Measurements from ENCODE around the gene ZNF70. TPM values are rescaled to one million over a fixed set of nuclear protein-coding genes. Genes with fewer than 3 reads are reported as not detected.

The ZNF70 gene
- total RNA-seq, 1 donor from 2014 or later = 4.1 TPM

DNA sequence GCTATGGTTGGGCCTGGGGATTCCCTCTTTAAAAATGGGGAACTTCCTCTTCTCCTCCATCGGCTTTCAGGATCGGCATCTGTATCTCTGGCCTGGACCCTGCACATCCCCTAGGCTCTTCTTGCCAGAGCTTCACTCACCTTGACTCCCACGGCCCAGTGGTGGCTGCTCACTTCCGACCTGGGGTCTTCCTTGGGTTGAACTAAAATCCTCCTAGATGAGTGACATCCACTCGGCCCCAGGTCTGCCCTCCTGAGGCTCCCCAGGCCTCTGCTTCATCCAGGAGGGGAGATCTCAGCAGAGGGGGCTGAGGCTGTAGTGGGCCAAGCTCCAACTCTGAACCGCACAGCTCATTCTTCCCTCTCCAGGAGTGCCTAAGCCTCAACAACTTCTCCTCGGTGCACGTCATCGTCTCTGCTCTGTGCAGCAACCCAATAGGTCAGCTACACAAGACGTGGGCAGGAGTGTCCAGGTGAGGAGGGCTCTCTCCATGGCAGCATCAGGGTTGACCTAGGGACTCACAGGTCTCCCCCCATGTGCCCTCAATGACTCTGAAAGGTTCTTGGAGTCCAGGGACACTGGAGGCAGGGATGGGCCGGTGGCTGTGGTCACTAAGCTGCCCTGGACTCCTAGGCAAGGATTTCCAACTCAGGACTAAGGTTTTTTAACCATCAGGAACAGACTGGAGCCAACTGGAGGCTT lies 56.8 kb downstream of the ZNF70 start:
- DNase-seq (ENCODE audit: low read depth) = no peak
- TF ChIP-seq, protein P1, sequence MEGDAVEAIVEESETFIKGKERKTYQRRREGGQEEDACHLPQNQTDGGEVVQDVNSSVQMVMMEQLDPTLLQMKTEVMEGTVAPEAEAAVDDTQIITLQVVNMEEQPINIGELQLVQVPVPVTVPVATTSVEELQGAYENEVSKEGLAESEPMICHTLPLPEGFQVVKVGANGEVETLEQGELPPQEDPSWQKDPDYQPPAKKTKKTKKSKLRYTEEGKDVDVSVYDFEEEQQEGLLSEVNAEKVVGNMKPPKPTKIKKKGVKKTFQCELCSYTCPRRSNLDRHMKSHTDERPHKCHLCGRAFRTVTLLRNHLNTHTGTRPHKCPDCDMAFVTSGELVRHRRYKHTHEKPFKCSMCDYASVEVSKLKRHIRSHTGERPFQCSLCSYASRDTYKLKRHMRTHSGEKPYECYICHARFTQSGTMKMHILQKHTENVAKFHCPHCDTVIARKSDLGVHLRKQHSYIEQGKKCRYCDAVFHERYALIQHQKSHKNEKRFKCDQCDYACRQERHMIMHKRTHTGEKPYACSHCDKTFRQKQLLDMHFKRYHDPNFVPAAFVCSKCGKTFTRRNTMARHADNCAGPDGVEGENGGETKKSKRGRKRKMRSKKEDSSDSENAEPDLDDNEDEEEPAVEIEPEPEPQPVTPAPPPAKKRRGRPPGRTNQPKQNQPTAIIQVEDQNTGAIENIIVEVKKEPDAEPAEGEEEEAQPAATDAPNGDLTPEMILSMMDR (IDR thresholded peaks at IDR 0.05; ENCODE audit: insufficient read depth, low read length, poor library complexity, severe bottlenecking) = no peak
- peaks cover 2% of the 10 kb centered on the region for H3K36me3 ChIP-seq (ENCODE audit: control insufficient read depth, insufficient read depth, low read length)
- no peaks in the 10 kb centered on the region for H3K27me3 ChIP-seq (ENCODE audit: control insufficient read depth, insufficient read depth, low read length)
- no peak overlapping the region for H3K4me3 ChIP-seq (ENCODE audit: low read depth, low read length)

DNA sequence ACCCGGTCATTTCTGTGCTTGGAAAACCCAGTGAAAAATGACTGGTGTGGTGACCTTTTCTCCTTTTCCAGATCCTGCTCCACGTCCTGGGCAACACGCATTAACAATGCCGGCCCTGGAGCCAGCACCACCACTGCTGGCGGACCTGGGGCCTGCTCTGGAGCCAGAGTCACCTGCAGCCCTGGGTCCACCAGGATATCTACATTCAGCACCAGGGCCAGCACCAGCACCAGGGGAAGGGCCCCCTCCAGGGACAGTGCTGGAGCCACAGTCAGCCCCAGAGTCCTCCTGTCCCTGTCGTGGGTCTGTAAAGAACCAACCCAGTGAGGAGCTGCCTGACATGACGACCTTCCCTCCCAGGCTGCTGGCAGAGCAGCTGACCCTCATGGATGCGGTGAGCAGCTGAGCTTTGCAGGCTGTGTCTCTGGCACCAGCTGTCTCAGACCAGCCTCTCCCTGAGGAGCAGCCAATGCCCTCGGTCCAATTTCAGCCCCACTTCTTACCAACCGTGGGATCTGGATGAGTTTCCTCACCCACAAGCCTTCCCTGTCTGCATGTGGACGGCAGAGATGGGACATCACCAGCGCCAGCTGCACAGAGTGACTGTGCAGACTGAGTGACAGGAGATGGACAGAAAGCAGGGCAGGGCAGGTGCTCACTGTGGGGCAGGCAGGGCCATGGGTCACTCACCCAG lies 58.2 kb downstream of the ZNF70 start:
- DNase-seq (ENCODE audit: low read depth) = no peak
- TF ChIP-seq, protein P1 (IDR thresholded peaks at IDR 0.05; ENCODE audit: insufficient read depth, low read length, poor library complexity, severe bottlenecking) = no peak
- no peak overlapping the region for H3K4me3 ChIP-seq (ENCODE audit: low read depth, low read length)
- no peaks in the 10 kb centered on the region for H3K27me3 ChIP-seq (ENCODE audit: control insufficient read depth, insufficient read depth, low read length)
- H3K36me3 ChIP-seq (ENCODE audit: control insufficient read depth, insufficient read depth, low read length) = no peaks in the 10 kb centered on the region

DNA sequence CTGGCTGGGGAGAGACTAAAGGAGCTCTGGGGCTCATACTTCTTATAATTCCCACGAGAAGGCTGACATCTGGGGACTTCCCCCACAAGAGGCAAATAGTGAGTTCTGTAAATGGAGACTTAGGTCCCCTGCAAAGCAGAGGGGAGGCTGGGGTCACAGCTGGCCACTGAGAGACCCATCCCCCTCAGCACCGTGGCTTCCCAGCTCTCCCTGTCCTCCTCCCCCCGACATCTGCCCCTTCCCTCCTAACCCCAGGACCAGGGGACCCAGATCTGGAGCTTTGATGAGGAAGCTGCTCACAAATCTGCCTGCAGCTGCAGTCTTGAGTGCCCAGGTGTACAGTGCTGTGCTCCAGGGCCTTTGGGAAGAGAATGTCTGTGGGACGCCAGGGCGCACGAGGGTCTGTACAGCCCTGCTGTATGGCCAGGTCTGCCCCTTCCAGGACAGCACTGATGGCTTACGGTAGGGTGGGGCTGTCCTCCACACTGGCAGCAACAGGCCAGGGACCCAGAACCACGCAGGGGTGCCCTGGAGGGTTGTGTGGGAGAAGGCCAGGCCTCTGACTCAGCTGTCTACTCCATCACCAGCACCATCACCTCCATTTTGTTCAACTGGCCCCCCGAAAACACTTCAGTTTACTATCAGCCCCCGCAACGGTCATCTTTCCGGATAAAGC lies 59.0 kb downstream of the ZNF70 start:
- Histone ChIP-seq H3K4me3 (ENCODE audit: low read depth, low read length) (no peak overlapping the region), H3K36me3 (ENCODE audit: control insufficient read depth, insufficient read depth, low read length) (no peaks in the 10 kb centered on the region), H3K27me3 (ENCODE audit: control insufficient read depth, insufficient read depth, low read length) (no peaks in the 10 kb centered on the region)
- TF ChIP-seq, protein P1 (IDR thresholded peaks at IDR 0.05; ENCODE audit: insufficient read depth, low read length, poor library complexity, severe bottlenecking) = no peak
- DNase-seq (ENCODE audit: low read depth) = no peak

DNA sequence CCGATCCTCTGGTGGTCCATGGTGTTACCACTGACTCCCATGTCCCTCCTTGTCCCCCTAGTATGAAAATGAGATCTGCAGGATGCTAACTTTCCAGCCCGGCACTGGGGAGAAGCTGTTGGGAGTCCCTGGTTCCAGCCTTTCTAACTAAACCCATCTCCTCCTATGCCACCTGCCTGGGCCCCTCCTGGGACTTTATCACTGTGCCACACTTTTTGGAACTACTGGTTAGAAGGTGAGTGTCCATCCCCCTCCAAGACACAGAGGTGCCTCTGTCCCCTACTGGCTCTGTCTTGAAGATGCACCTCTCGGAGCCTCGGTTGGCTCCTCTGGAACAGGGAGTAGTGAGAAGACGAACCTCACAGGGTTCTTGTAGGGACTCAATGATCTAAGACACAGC lies 60.2 kb downstream of the ZNF70 start, which contains the start of gene RGL4:
RGL4 (plus strand) TSS at position 301 of the 400 bp plus-strand sequence. CDS start 1,018 bp downstream, outside the sequence.
- Histone ChIP-seq H3K36me3 (ENCODE audit: control insufficient read depth, insufficient read depth, low read length) (no peaks in the 10 kb centered on the region), H3K27me3 (ENCODE audit: control insufficient read depth, insufficient read depth, low read length) (no peaks in the 10 kb centered on the region), H3K4me3 (ENCODE audit: low read depth, low read length) (no peak within 1 kb of the TSS)
- DNase-seq (ENCODE audit: low read depth) = no peak
- TF ChIP-seq, protein P1 (IDR thresholded peaks at IDR 0.05; ENCODE audit: insufficient read depth, low read length, poor library complexity, severe bottlenecking) = no peak

DNA sequence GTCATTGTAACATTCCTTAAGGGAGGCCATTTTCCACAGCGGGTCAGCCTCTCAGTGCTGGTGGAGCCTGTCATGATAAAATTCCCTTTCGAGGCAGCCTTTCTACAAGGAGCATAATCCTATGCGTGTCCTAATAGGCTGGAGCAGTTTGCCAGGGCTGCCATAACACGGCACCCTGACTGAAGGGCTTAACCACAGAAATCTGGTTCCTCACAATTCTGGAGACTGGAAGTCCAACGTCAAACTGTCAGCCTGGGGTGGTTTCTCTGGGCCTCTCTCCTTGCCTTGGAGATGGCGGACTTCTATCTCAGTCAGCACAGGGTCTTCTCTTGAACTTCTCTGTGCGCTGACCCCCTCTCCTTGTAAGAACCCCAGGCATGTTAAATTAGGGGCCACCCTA lies 61.5 kb downstream of the ZNF70 start:
- H3K36me3 ChIP-seq (ENCODE audit: control insufficient read depth, insufficient read depth, low read length) = no peaks in the 10 kb centered on the region
- H3K27me3 ChIP-seq (ENCODE audit: control insufficient read depth, insufficient read depth, low read length) = no peaks in the 10 kb centered on the region
- H3K4me3 ChIP-seq (ENCODE audit: low read depth, low read length) = no peak overlapping the region
- DNase-seq (ENCODE audit: low read depth) = no peak
- TF ChIP-seq, protein P1 (IDR thresholded peaks at IDR 0.05; ENCODE audit: insufficient read depth, low read length, poor library complexity, severe bottlenecking) = no peak

Other genes starting within 250 kb of the ZNF70 start
- gene IGLL1, start 170.8 kb downstream of the ZNF70 start, total RNA-seq = not detected in 2 replicates
- not detected in 2 replicates for gene DRICH1, start 118.8 kb downstream of the ZNF70 start, total RNA-seq
- not detected in 2 replicates for gene RGL4, start 60.1 kb downstream of the ZNF70 start, total RNA-seq
- not detected in 2 replicates for gene VPREB3, start 3.3 kb upstream of the ZNF70 start, total RNA-seq
- 0.34 TPM in 1 of 2 replicates, not detected in the other for gene C22orf15, start 11.9 kb upstream of the ZNF70 start, total RNA-seq
- gene CHCHD10, start 16.9 kb upstream of the ZNF70 start, total RNA-seq = 13.5 and 21.0 TPM in 2 replicates
- gene MMP11, start 21.7 kb upstream of the ZNF70 start, total RNA-seq = 41.9 and 48.9 TPM in 2 replicates
- 163 and 168 TPM in 2 replicates for gene SMARCB1, start 35.9 kb upstream of the ZNF70 start, total RNA-seq
- 0.54 and 2.3 TPM in 2 replicates for gene DERL3, start 87.9 kb upstream of the ZNF70 start, total RNA-seq
- gene SLC2A11, start 106.8 kb upstream of the ZNF70 start, total RNA-seq = 22.4 and 28.4 TPM in 2 replicates
- 606 and 627 TPM in 2 replicates for gene MIF, start 143.3 kb upstream of the ZNF70 start, total RNA-seq
- 3.4 and 3.8 TPM in 2 replicates for gene GSTT2B, start 210.1 kb upstream of the ZNF70 start, total RNA-seq
- gene DDTL, start 215.8 kb upstream of the ZNF70 start, total RNA-seq = 0.75 and 1.2 TPM in 2 replicates
- gene DDT, start 223.3 kb upstream of the ZNF70 start, total RNA-seq = 123 and 126 TPM in 2 replicates
- 0.50 and 1.2 TPM in 2 replicates for gene GSTT2, start 229.0 kb upstream of the ZNF70 start, total RNA-seq

All from kidney epithelial cell (primary cell).